Stimulated activated naive CD8-positive, alpha-beta T cell treated with anti-CD3 and anti-CD28 coated beads, Interleukin-15, Interleukin-2, amounts not matched to agents 100 ng/mL and 50 ng/mL, for 24 hours (primary cell): ENCODE measurements around the gene MAML3.

Source experiments
- H3K27ac Mint-ChIP-seq: one replicate; pipeline ENCODE4 v1.8.0; 2021; ENCODE audit warnings: mild to moderate bottlenecking, mixed read lengths
- H3K27me3 Mint-ChIP-seq: one replicate; pipeline ENCODE4 v1.8.0; 2021; ENCODE audit warnings: mixed read lengths
- H3K36me3 Mint-ChIP-seq: one replicate; pipeline ENCODE4 v1.8.0; 2021; ENCODE audit warnings: low read depth, mixed read lengths
- H3K4me1 Mint-ChIP-seq: one replicate; pipeline ENCODE4 v1.8.0; 2021; ENCODE audit warnings: low read depth, mixed read lengths
- H3K4me3 Mint-ChIP-seq: one replicate; pipeline ENCODE4 v1.8.0; 2021; ENCODE audit warnings: mild to moderate bottlenecking, mixed read lengths
- H3K9me3 Mint-ChIP-seq: one replicate; pipeline ENCODE4 v1.8.0; 2021; ENCODE audit warnings: mixed read lengths

Gene MAML3

DNA sequence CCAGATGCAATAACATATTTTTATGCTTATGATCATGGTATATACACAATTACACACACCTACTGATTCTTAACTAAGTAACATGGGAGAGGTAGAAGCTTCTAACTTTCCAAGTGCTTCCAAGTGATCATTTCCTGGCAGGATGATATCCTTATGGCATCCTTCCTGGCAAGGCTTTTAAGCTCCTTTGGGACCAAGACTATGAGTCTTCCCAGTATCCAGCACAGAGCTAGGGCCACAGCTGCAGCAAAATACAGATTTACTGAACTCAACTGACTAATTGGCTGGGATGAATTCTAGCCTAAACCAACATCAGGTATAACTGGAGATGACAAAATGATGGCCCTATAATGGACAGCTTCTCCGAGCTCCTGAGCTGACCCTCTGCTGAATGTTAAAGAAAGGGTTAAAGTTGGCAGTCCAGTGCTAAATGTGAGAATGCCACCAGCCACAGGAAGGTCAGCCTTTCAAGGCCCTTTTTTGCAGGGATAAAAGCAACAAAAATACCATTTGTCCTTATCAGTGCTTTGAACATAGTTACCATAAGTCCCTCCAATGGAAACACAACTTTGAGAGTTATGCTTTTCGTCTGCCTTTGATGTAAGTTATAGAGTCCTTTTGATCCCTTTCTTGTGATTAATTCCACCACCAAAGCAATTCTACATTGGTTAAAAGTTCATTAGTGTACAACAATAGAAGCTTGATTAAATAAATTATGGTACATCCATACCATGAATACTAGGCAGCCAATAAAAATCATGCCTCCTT is 415.0 kb downstream of the MAML3 start:
- Mint-ChIP-seq H3K9me3 (no peaks in the 10 kb centered on the region), H3K27me3 (peaks cover 27% of the 10 kb centered on the region), H3K36me3 (no peaks in the 10 kb centered on the region), H3K27ac (no peak overlapping the region), H3K4me3 (no peak overlapping the region), H3K4me1 (peaks cover 23% of the 10 kb centered on the region)

DNA sequence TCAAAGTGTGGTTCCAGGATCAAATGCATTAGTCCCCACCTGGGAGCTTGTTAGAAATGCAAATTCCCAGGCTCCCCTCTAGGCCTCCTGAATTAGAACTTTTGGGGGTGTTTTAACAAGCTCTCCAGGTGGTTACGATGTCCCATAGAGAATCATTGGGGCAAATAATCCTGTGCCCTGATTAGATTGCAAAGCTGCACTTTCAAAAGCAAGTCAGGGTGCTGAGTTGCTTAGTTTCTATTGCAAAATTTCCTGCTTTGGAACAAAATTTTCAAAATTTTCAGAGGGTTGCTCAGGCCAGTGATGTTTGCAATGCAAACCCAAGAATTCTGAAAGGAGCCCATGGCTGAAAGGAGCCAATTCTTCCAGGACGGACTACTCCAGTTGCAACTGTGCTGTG is 417.3 kb downstream of the MAML3 start:
- peaks cover 23% of the 10 kb centered on the region for H3K4me1 Mint-ChIP-seq
- H3K27me3 Mint-ChIP-seq, result peaks cover 37% of the 10 kb centered on the region
- H3K36me3 Mint-ChIP-seq, result no peaks in the 10 kb centered on the region
- no peaks in the 10 kb centered on the region for H3K9me3 Mint-ChIP-seq
- no peak overlapping the region for H3K4me3 Mint-ChIP-seq
- no peak overlapping the region for H3K27ac Mint-ChIP-seq

DNA sequence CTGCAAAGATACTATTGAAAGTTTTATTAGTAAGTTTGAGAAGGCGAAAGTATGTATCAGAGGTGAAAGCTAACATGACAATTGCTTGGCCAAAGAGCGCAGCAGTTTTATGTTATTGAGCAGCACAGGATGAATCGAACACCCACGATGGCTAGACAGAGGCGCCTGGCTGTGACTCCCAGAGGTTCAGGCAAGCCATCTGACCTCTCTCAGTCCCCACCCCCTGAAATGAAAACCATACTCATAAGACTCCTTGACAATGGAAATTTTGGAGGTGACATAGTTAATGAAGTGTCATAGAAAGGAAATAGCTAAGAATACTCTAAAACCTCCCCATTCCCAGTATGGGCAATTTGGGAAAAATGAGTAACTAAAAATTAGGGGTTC is 417.7 kb downstream of the MAML3 start:
- no peak overlapping the region for H3K27ac Mint-ChIP-seq
- no peaks in the 10 kb centered on the region for H3K9me3 Mint-ChIP-seq
- H3K27me3 Mint-ChIP-seq, result peaks cover 37% of the 10 kb centered on the region
- peaks cover 23% of the 10 kb centered on the region for H3K4me1 Mint-ChIP-seq
- H3K4me3 Mint-ChIP-seq, result no peak overlapping the region
- H3K36me3 Mint-ChIP-seq, result no peaks in the 10 kb centered on the region

DNA sequence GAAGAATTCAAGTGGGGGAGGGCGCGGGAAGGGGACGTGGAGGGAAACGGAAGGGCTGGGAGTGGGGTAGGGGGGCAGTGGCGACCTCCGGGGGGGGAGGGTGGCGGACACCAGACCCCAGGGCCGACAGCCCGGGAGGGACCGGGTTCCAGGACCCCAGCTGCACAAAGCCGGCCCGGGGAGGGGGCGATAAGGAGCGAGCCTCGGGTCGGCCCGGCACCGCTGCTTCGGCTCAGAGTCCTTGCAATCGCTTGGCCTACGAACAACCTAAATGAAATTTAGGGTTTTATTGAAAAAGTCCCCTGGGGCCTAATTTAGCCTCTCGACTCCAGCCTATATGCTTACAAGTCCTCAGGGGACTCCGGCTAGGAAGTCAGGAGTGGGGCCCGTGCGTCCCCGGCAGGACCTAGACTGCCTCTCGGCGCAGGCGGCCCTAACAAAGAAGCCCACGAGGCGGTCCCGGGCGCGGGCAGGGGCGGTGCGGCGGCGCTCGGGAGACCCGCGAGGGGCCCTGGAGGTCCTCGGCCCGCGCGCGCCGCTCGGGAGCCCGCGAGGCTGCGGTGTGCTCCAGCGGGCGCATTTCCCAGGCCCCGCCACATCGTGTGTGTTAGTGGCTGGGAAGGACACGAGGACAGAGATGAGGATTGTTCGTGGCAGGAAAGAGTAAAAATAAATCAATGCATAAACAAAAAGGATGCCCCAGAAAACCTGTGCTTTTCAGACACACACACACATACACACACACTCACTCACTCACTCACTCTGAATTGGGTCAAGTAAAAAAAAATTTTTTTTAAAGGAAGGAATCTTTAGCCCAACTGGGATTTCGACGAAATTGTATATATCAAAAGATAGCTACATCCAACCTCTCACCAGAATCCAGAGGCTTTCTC is 418.4 kb downstream of the MAML3 start:
- H3K4me3 Mint-ChIP-seq, result peak overlapping the region; percentile 69

DNA sequence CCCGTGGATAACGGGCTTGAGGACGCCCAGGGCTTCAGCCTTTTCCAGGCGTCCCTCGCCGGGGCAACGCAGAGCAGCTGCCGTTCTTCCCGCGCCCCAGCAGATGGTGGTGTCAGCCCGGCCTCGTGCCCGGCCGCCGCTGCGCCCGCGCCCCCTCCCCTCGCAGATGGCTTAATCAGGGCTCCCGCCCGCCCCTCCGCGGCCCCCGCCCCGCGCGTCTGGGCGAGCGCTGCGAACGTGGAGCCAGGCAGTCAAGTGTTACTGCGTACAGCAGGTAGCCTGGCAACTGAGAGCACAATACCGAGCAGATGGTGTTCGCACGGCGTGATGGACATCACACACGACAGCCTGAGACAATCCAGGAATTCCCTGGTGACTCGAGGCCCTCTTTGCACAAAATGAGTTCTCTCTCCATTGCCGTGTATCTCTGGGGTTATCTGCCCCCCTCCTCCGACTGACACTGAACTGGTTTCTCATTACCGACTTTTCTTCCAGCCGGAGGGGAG is 419.1 kb downstream of the MAML3 start:
- Mint-ChIP-seq H3K4me3 (peak overlapping the region; percentile 69), H3K9me3 (no peaks in the 10 kb centered on the region), H3K27ac (no peak overlapping the region), H3K36me3 (no peaks in the 10 kb centered on the region), H3K4me1 (peaks cover 23% of the 10 kb centered on the region), H3K27me3 (peaks cover 37% of the 10 kb centered on the region)

More for the DNA sequence above, 418.4 kb downstream of the MAML3 start:
- H3K9me3 Mint-ChIP-seq, result no peaks in the 10 kb centered on the region
- H3K27me3 Mint-ChIP-seq, result peaks cover 37% of the 10 kb centered on the region
- H3K36me3 Mint-ChIP-seq, result no peaks in the 10 kb centered on the region
- H3K27ac Mint-ChIP-seq, result no peak overlapping the region
- H3K4me1 Mint-ChIP-seq, result peaks cover 23% of the 10 kb centered on the region

DNA sequence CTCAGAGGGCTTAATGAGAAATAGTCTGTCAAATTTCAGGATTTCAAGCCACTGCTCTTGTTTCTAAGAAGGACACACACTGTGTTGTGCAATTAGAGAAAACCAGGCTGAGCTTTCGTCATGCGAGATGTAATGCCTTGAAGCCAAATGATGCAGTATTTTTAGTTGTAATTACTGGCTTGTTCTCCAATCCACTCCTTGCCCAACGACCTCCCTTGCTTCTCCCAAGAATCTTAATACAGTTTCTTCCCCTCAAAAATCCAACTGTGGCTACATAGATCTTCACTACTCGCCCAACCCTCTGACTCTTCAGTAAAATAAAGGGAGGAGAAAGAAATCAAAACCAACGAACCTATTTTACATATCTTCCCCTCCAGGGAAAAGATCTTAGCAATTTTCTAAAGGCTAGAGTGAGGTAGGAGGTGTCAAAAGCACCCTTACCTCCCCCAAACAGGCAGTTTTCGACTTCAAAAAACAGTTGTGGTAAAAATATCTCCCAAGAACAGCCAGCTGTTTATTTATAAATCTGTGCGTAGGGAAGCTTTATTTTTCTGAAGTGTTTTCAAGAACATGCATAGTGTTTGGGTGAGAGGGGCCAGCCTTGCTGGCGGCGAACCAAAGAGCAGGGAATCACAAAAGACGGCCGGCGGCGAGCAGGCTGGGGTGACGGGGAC is 419.6 kb downstream of the MAML3 start:
- Mint-ChIP-seq H3K36me3 (no peaks in the 10 kb centered on the region), H3K27me3 (peaks cover 37% of the 10 kb centered on the region), H3K4me3 (peak overlapping the region; percentile 69), H3K9me3 (no peaks in the 10 kb centered on the region), H3K4me1 (peaks cover 23% of the 10 kb centered on the region), H3K27ac (no peak overlapping the region)

DNA sequence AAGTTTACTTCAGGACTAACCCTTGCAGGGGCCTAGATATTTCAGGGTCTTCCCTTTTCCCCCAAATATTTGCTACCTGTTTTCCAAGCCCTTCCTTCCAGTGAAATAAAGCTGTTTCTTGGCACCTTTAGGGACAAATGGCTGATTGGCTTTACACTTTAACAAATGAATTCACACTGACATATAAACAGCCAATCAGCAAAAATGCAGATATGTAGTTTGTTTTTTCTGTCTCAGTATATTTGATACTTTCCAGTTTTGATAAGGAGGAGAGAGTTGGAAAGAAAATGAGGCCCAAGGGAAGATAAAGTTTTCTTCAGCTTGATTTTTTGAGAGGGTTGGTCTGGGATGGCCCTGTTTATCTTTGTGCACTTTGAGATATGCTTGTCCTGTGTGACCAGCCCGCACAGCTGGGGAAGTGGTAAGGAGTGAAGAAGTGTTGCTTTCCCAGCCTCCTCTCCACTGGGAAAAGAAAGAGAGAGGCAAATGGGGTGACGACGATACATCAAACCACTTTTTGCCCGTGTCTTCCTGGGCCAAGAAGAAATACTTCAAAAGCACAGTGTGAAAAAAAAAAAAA is 420.9 kb downstream of the MAML3 start:
- H3K27ac Mint-ChIP-seq, result no peak overlapping the region
- no peak overlapping the region for H3K4me3 Mint-ChIP-seq
- peaks cover 23% of the 10 kb centered on the region for H3K4me1 Mint-ChIP-seq
- H3K9me3 Mint-ChIP-seq, result no peaks in the 10 kb centered on the region
- H3K27me3 Mint-ChIP-seq, result peaks cover 37% of the 10 kb centered on the region
- no peaks in the 10 kb centered on the region for H3K36me3 Mint-ChIP-seq

DNA sequence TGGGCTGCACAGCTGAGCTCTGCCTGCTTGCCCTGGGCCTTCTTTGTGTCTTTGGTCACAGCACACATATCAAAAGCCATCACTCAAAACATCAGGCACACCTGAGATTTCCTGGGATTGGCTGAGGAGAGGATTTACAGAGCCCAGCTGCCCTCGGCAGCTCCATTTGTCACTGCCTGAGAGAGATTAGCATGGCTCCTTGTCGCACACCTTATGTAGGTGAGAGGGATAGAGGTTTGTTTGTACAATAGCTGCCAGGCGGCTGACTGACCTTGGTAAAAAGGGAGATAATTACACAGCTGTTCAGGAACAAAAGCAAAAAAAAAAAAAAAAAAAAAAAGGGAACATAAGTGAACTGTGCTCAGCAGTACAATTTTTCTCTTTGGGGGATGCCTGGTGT is 425.1 kb downstream of the MAML3 start:
- peaks cover 8% of the 10 kb centered on the region for H3K27me3 Mint-ChIP-seq
- H3K4me1 Mint-ChIP-seq, result no peaks in the 10 kb centered on the region
- H3K36me3 Mint-ChIP-seq, result no peaks in the 10 kb centered on the region
- no peak overlapping the region for H3K4me3 Mint-ChIP-seq
- no peak overlapping the region for H3K27ac Mint-ChIP-seq
- no peaks in the 10 kb centered on the region for H3K9me3 Mint-ChIP-seq

DNA sequence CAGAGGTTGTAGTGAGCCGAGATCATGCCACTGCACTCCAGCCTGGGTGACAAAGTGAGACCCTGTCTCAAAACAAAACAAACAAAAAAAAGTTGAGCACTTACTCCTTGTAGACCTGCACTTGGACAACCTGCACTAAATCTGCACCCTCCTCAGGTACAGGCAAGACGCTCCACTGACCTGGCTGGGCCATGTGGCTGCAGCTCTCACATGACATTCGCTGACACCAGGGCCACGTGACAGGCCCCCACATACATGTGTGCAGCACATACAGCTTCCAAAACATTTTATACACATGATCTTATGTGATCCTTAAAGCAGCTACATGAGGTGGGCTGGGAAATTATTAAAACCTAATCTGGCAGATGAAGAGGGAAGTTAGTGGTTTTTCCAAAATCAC is 425.8 kb downstream of the MAML3 start:
- H3K4me3 Mint-ChIP-seq, result no peak overlapping the region
- no peaks in the 10 kb centered on the region for H3K9me3 Mint-ChIP-seq
- H3K4me1 Mint-ChIP-seq, result no peaks in the 10 kb centered on the region
- peaks cover 4% of the 10 kb centered on the region for H3K27me3 Mint-ChIP-seq
- H3K27ac Mint-ChIP-seq, result no peak overlapping the region
- no peaks in the 10 kb centered on the region for H3K36me3 Mint-ChIP-seq

DNA sequence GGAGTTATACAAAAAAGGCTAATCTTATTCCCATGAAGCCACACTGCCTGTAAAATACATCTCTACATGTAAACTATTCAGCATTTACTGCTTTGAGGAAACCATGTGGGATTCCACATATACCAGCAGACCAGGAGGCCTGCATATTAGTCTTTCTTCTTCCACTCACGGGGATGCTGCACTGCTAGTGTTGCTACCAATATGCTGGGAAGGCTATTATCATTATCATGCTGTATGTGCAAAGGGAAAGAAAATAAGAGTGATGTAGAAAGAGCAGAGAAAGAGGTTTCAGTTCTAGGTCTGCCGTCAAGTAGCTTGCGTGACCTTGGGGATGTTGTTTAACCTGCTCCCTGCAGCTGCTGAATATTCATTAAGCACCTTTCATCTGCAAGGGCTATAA is 427.4 kb downstream of the MAML3 start:
- Mint-ChIP-seq H3K4me1 (no peaks in the 10 kb centered on the region), H3K4me3 (no peak overlapping the region), H3K27me3 (no peaks in the 10 kb centered on the region), H3K27ac (no peak overlapping the region), H3K9me3 (no peaks in the 10 kb centered on the region), H3K36me3 (no peaks in the 10 kb centered on the region)

DNA sequence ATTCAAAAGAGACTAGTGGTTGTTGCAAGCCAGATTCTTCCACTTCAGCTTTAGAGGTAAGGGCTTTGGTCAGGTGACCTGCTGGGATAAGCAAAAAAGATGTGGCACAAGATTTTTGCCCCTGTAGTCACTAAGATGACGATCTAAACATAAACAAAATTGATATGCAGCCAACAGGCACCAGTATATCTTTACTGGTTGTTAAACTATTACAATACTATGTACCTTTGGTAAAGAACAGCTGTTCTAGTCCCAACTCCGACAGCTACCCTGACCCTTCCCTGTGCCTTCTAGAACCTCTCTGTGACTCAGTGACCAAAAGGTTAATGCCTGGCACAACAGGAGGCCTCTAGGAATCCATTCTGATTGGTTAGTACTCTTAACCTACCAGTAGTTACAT is 428.7 kb downstream of the MAML3 start:
- Mint-ChIP-seq H3K9me3 (no peaks in the 10 kb centered on the region), H3K4me1 (no peaks in the 10 kb centered on the region), H3K4me3 (no peak overlapping the region), H3K27me3 (no peaks in the 10 kb centered on the region), H3K36me3 (no peaks in the 10 kb centered on the region), H3K27ac (no peak overlapping the region)

DNA sequence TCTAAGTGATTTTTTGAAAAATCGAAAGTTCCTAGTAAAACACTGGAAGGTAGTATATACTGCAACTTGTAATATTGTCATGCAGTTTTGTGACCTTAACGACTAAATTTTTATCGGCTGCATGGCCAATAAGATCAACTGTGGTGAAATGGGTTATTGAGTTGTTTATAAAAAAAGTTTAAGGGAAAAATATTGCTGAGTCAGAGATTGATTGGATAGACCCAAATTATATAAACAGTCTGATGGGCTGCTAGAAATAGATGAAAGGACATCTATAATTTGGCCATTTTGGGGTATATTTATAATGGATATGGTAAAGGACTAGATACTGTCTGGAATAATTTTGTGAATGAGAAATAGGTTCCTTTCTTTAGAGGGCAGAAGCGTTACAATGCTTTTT is 432.2 kb downstream of the MAML3 start:
- Mint-ChIP-seq H3K4me3 (no peak overlapping the region), H3K27ac (no peak overlapping the region), H3K36me3 (no peaks in the 10 kb centered on the region), H3K9me3 (no peaks in the 10 kb centered on the region), H3K4me1 (no peaks in the 10 kb centered on the region), H3K27me3 (no peaks in the 10 kb centered on the region)

DNA sequence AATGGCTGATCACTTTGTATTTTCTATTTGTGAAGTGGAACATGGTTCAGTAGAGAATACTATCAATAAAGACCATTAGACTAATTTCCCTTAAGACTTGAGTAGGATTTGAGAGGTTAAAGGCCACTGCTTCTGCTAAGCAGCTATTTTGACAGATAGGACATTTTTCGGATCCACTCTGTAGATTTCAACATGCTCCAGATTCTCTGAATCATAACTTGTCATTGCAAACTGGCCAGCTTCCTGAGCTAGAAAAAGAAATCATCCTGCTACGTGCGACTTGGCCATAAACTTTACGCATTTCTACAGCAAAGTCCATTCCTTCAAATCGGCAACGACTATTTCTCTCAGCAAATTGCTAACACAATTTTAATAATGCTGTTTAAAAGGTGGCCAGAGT is 433.2 kb downstream of the MAML3 start:
- H3K9me3 Mint-ChIP-seq, result no peaks in the 10 kb centered on the region
- no peak overlapping the region for H3K4me3 Mint-ChIP-seq
- H3K36me3 Mint-ChIP-seq, result no peaks in the 10 kb centered on the region
- H3K4me1 Mint-ChIP-seq, result no peaks in the 10 kb centered on the region
- no peaks in the 10 kb centered on the region for H3K27me3 Mint-ChIP-seq
- H3K27ac Mint-ChIP-seq, result no peak overlapping the region

DNA sequence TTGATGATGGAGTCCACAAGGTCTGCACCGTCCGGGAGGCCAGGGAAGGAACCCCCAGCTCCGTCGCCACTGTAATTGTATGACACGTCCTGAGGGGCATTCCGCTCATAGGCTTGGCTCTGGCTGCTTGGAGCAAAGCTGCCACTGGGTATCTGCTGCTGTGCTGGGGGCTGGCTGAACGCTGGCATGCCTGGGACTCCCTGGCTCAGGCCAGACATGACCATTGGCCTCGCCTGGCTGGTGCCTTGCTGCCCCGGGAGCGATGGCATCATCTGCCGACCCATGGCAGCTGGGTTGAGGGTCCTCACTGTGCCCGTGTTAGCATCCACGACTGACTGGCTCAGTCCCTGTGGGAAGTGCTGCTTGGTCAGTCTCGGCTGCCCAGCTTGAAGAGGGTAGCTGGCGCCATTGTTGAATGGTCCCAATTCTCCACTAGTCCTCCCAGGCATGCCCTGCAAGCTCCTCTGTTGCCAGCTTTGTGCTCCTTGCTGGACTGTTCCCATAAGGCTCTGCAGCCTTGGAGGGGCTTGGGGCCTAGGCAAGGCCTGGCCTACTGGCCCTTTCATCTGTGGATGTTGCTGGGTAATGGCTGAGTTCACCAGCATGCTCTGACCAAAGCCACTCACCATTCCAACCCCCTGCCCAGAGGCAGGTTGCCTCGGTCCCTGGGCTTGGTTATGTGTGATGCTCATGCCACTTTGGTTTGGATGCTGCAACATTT is 434.4 kb downstream of the MAML3 start:
- Mint-ChIP-seq H3K27ac (no peak overlapping the region), H3K27me3 (no peaks in the 10 kb centered on the region), H3K9me3 (no peaks in the 10 kb centered on the region), H3K36me3 (no peaks in the 10 kb centered on the region), H3K4me1 (no peaks in the 10 kb centered on the region), H3K4me3 (no peak overlapping the region)
